Measurements from ENCODE around the gene VPS37C. TPM values are rescaled to one million over a fixed set of nuclear protein-coding genes. Genes with fewer than 3 reads are reported as not detected.

The VPS37C gene
- polyA plus RNA-seq, 1 of the 3 experiments (the other 2 are of a cell fraction) = 15.2 TPM

- no peaks in the 10 kb centered on the region for H3K9me2 ChIP-seq
- H4K20me1 ChIP-seq (ENCODE audit: insufficient read depth) = no peaks in the 10 kb centered on the region
- DNase-seq = no peak
- H3F3A ChIP-seq (replicated peaks; ENCODE audit: insufficient read depth) = no peaks in the 10 kb centered on the region
- CTCF ChIA-PET = interaction anchor here (1.2 kb wide), 1 partner anchor 43 kb away, joined by 4 read pairs; no protein-coding TSS in a partner anchor
- TF ChIP-seq POLR2AphosphoS5 (IDR thresholded peaks at IDR 0.05; ENCODE audit: low read depth, low read length) (no peak), RAD21 (IDR thresholded peaks at IDR 0.05; ENCODE audit: low read length) (no peak), TEAD4 (IDR thresholded peaks at IDR 0.05; ENCODE audit: borderline replicate concordance, insufficient read depth) (no peak), ZBTB33 (IDR thresholded peaks at IDR 0.05; ENCODE audit: borderline replicate concordance, low read depth) (no peak), REST (IDR thresholded peaks at IDR 0.05; ENCODE audit: low read depth, low read length) (no peak), RXRA (IDR thresholded peaks at IDR 0.05; ENCODE audit: borderline replicate concordance, low read depth) (no peak), CHD2 (IDR thresholded peaks at IDR 0.05; ENCODE audit: low read length, partially characterized antibody) (no peak), RFX5 (IDR thresholded peaks at IDR 0.05; ENCODE audit: low read length) (no peak), SMC3 (IDR thresholded peaks at IDR 0.05; ENCODE audit: low read depth, low read length) (no peak), MAX (IDR thresholded peaks at IDR 0.05; ENCODE audit: low read depth) (no peak), USF1 (IDR thresholded peaks at IDR 0.05; ENCODE audit: borderline replicate concordance, low read depth) (no peak), GABPA (IDR thresholded peaks at IDR 0.05; ENCODE audit: low read depth) (no peak)
- H3K79me2 ChIP-seq (ENCODE audit: insufficient read depth) = no peaks in the 10 kb centered on the region
- no peaks in the 10 kb centered on the region for H3K4me1 ChIP-seq (ENCODE audit: control insufficient read depth in 1 of 2, insufficient read depth in 2 of 2, low read depth in 1 of 2, low read length in 1 of 2)
- no peak overlapping the region for H3K9ac ChIP-seq
- no peak overlapping the region for H2AFZ ChIP-seq (ENCODE audit: low read depth)
- H3K36me3 ChIP-seq (replicated peaks in 1 of 2; ENCODE audit: control insufficient read depth in 1 of 2, insufficient read depth in 2 of 2, low read length in 1 of 2) = no peaks in the 10 kb centered on the region
- H3K4me2 ChIP-seq = no peak overlapping the region
- peaks cover 26% of the 10 kb centered on the region; the same call in 1 of the 2 replicates for H3K27me3 ChIP-seq (ENCODE audit: insufficient read depth)
- 34% methylated on average over 3 of the region's 3 CpGs for WGBS (ENCODE audit: low lambda C conversion rate)
- no peak overlapping the region for H3K4me3 ChIP-seq (ENCODE audit: low read depth in 2 of 2, low read length in 1 of 2)
- H3K27ac ChIP-seq (ENCODE audit: low read depth in 2 of 2, low read length in 1 of 2) = no peak overlapping the region
- H3K9me3 ChIP-seq = no peaks in the 10 kb centered on the region
- POLR2A ChIA-PET = no interaction called here
Observed at GRCh38 chr11:61172888-61173287, 11.7 kb upstream of the VPS37C start.
